Measurements from ENCODE around the gene TOM1.
A peak's percentile ranks its signal among the peaks of the same experiment; 100 is the strongest.

The TOM1 gene

DNA sequence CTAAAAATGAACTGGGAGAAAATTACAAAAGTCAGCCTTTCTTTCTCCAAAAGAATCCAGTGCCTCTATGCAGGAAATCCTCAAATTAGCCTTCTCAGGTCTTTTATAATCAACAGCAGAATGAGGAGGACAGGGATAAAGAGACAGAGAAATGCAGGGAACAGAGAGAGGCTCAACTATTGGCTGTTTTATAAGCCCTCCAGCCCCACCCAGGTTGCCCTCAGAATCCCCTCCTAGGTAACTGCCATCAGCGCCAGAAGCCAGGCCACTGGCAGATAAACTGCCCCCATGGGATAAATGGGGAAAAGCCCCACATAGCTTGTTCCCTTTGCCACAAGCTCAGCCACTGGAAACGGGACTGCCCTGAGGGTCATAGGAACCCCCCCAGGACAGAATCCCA is 70.3 kb downstream of the TOM1 start:
- DNase-seq (ENCODE audit: low read depth in 2 of 2) = no peak

GRCh38 chr22:35373781-35374180 is 74.1 kb downstream of the TOM1 start:
- no peak for DNase-seq (ENCODE audit: low read depth in 2 of 2)

DNA sequence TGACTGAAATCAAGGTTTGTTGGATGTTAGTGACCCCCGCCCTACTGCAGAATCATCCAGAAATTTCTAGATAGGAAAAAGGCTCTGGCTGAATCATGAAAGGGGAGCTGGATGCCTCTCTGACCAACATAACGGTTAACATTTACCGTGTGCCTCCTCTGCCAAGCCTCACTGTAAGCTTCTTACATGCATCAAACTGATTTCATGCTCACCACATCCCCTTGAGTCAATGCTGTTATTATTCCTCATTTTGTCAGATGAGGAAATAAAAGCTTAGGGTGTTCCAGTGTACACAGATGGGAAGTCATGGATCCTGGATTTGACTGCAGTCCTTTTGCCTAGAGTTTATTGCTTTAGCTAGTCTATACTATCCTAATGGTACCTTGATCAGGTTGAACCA is 75.3 kb downstream of the TOM1 start:
- DNase-seq (ENCODE audit: low read depth in 2 of 2) = no peak

- no peak for DNase-seq (ENCODE audit: low read depth in 2 of 2)
Observed at GRCh38 chr22:35375526-35375925, 75.8 kb downstream of the TOM1 start.

- peak in 1 of 2 experiments; percentile 22 for DNase-seq (ENCODE audit: low read depth in 2 of 2)
Observed at GRCh38 chr22:35376728-35377472, 77.2 kb downstream of the TOM1 start.

DNA sequence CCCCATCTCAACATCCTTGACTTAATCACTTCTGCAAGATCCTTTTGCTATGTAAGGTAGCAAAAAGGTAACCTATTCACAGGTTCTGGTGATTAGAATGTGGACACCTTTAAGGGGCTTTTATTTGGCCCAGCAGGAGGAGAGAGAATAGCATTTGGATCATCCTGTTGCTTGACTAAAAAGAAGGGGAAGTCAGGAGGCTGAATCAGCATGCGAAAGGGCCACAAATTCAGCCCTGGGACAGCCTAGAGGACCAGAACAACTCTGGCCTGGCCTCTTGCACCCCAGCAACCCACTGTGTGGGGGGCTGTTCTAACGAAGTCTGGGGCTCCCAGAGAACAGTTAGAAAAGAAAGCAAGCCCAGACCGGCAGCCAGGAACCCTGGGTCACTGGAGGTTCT is 78.0 kb downstream of the TOM1 start:
- no peak for DNase-seq (ENCODE audit: low read depth in 2 of 2)

DNA sequence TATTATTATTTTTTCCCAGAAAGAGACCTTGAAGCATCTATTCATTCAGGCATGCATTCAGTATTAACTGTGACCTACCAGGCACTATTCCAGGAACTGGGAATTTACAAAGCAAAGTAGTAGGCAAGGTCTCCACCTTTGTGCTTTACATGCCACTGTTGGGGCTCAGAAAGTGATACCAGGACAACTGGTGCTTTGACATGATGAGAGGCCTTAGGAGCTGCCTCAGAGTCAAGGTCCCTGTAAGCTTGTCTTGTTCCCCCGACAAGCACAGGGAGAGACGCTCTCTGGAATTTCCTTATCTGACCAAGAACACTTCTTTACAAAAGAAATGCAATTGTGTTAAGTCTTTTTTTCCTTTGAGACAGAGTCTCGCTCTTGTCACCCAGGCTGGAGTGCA is 78.9 kb downstream of the TOM1 start:
- no peak for DNase-seq (ENCODE audit: low read depth in 2 of 2)

DNA sequence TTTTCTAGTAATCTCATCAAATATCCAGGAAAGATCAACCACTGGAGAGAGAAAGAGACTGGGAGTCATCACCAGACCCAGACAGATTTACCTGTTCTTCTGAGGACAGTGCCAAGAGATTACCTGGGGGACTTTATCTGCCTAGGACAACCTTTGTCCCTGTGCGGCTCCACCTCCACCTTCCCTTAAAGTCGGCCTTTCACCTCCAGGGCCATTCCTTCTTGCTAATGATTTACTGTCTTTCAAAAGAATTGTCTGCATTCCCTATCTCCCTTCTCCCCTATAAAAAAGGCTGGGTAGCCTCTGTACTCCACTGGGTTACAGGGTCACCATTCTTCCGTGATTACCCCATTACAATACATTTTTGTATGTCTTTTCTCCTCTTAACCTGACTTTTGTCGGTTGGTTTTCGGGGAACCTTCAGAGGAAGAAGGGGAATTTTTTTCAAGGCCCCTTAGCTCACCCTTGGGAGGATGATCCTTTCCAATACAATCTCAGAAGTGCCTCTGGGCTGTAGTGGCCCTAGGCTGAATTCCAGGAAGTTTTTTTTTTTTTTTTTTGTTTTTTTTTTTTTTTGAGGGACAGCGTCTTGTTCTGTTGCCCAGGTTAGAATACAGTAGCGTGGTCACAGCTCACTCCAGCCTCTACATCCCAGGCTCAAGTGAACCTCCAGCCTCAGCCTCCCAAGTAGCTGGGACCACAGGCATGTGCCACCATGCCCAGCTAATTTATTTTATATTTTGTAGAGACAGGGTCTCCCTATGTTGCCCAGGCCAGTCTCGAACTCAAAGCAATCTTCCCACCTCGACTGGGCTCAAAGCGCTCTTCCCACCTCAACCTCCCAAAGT is 79.7 kb downstream of the TOM1 start:
- DNase-seq (ENCODE audit: low read depth in 2 of 2) = no peak

DNA sequence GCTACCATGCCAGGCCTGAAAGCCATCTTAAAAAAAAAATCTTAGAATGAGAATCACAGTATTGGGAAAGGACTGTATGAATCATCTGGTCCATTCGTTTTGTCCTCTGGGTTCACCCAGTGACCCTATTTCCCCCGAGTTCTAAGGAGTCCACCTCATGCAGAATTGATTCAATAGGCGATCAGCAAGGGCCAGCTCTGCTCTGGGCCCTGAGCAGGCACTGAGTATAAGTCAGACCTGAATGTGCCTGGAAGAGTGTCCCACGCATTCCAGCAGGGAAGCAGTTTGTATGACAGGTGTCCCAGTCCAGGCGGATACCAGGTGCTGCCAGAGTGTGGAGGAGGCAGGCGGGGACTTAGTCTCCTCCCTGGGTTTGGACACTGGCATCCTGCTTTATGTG is 80.3 kb downstream of the TOM1 start:
- DNase-seq (ENCODE audit: low read depth in 2 of 2) = no peak

DNA sequence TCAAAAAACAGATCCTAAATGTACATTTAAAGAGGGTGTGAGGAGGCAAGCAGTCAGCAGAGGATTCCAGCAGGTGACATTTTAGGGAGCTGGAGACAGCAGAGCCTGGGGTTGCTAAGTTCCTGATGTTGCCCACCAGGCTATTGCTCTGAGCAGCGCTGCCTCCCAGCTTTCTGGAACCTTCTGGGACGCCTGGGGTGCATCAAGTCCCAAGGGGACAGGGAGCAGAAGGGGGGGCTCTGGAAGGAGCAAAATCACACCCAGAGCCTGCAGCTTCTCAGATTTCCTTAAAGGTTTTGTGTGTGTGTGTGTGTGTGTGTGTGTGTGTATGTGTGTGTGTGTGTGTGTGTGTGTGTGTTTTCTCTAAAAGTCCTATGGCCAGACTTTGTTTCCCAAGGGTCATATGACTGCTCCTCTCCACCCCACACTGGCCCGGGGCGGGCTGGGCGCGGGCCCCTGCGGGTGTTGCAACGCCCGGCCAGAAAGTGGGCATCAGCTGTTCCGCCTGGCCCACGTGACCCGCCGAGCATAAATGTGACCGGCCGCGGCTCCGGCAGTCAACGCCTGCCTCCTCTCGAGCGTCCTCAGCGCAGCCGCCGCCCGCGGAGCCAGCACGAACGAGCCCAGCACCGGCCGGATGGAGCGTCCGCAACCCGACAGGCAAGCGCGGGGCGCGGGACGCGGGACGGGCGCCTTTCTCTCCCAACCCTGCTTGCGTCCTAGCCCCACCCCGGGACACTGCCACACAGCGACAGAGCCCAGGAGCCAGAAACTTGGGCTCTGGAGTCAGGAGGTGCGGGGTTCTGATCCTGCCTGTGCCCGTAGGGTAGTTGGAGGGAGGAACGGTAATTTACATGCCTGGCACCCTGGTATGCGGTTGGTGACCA is 81.1 kb downstream of the TOM1 start, which contains the start of gene HMOX1:
Gene HMOX1 (plus strand): TSS at position 560 of the 887 bp plus-strand sequence. CDS start 78 bp downstream, at position 638.
- peak in 1 of 2 experiments; percentile 24 for DNase-seq (ENCODE audit: low read depth in 2 of 2)

DNA sequence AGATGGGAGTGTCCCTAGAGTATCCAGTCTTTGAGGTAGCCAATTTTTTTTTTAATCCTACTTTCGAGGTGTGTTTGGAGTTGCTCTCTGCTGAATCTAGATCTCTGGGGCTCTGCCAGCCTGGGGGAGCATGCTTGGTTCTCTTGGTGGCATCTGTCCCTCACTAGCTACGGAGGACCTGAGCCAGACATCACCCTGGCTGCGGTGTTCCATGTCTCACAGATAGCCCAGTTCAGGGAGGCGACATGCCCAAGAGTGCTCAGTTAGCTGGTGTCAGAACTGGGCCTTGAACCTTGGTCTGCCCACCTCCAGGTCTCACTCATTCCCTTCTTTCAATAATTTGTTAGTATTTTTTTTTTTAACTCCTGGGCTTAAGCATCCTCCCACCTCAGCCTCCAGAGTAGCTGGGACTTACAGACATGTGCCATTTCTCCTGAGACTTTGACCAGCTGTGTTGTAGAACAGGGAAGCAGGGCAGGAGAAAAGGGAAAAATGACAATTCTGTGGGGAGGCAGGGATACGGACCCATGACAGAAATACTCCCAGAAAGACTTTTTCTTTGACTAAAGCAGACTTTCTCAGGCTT is 81.8 kb downstream of the TOM1 start:
- DNase-seq (ENCODE audit: low read depth in 2 of 2) = no peak

DNA sequence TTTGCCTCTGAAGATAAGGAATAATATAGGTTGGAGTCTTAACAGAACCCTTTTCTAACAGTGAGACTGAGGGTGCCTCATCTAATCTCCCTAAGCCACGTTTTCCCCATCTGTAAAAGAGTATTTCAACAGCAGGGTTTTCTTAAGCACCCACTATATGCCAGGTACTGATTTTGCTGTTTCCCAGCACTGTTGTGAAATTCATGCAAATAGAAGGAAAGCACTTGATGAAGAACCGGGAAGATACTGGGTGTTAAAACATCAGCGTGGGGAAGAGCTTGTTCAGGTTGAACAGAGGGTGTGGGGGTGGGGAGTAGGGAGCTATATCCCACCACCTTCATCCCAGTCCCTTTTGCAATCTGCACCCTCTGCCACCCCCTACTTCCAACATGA is 84.0 kb downstream of the TOM1 start:
- no peak for DNase-seq (ENCODE audit: low read depth in 2 of 2)

DNA sequence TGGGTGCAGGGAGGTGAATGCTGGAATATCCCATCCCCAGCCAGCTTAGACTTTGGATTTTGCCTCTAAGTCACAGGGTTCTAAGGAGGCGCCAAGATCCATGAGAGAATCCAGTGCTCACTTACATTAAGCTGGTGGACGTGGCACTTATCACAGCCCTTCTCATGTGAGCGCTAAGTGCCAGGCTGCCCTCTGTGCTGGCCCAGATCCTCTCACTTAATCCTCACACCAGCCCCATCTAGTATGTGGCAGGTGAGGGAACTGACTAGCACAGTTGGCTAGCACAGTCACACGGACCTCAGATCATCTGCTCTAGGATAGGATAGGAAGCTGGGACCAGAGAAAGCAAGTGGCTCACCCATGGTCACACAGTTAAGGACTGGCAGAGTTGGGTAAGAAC is 84.8 kb downstream of the TOM1 start:
- no peak for DNase-seq (ENCODE audit: low read depth in 2 of 2)

DNA sequence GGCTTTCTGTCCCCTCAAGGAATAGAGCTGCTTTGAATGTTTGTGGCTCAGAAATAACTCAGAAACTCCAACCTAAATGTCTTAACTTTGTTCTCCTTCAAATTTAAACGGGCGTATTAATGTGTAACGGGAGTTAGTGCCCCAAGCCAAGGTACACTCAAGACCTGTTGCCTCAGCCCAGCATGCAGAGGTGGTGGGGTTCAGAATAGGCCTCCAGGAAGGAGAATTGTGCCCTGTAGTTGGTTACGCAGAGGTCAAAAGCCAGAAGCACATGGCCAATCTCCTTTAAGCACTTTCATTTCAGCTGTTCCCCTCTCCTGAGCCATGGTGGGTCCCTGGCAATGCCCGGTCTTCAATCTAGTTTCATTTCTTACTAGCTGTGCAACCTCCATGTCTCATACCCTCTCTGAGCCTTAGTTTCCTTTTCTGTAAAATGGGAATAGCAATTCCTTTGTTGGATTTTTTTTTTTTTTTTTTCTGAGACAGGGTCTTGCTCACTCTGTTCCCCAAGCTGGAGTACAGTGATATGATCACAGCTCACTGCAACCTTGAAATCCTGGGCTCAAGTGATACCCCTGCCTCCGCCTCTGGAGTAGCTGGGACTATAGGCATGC is 85.4 kb downstream of the TOM1 start:
- DNase-seq (ENCODE audit: low read depth in 2 of 2) = no peak

DNA sequence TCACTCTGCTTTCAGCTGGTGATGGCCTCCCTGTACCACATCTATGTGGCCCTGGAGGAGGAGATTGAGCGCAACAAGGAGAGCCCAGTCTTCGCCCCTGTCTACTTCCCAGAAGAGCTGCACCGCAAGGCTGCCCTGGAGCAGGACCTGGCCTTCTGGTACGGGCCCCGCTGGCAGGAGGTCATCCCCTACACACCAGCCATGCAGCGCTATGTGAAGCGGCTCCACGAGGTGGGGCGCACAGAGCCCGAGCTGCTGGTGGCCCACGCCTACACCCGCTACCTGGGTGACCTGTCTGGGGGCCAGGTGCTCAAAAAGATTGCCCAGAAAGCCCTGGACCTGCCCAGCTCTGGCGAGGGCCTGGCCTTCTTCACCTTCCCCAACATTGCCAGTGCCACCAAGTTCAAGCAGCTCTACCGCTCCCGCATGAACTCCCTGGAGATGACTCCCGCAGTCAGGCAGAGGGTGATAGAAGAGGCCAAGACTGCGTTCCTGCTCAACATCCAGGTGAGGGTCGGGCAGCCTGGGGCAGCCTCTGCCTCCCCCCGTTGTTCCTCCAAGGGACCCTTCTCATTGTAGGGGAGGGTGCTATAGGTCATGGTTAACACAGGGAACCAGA is 87.1 kb downstream of the TOM1 start:
- DNase-seq (ENCODE audit: low read depth in 2 of 2) = no peak

DNA sequence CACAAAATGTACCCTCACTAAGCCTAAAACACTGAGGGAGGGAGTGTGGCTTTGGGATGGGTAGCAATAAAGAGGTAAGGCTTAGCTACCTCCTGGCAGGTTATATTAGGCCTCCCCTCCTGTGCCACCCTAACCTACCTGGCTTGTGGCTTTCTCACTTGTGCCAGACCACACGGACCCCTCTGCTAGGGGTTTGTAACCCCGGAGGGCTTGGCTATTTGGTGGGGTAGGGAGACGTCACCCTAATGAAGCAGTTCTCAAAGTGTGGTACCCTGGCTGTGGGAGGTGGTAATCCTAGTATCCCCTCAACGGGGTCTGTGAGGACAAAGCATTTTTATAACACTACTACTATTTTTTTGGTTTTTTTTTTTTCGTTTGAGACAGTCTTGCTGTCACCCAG is 91.2 kb downstream of the TOM1 start:
- DNase-seq (ENCODE audit: low read depth in 2 of 2) = no peak

GRCh38 chr22:35392357-35392756 is 92.7 kb downstream of the TOM1 start:
- DNase-seq (ENCODE audit: low read depth in 2 of 2) = no peak

- no peak for DNase-seq (ENCODE audit: low read depth in 2 of 2)
Observed at GRCh38 chr22:35393116-35394010, 93.7 kb downstream of the TOM1 start.

DNA sequence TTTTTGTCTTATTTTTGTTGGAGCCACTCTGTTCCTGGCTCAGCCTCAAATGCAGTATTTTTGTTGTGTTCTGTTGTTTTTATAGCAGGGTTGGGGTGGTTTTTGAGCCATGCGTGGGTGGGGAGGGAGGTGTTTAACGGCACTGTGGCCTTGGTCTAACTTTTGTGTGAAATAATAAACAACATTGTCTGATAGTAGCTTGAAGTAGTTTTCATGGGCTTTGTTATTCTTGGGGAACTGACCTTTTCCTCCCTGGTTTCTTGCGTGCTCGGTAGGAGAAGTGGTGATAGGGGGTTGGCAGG is 94.3 kb downstream of the TOM1 start:
- no peak for DNase-seq (ENCODE audit: low read depth in 2 of 2)

All from stimulated activated CD4-positive, alpha-beta T cell treated with anti-CD3 and anti-CD28 coated beads, Interleukin-12 subunit alpha, Interleukin-12 subunit beta, amount 100 ng/mL, for 24 hours (primary cell).